Measurements from ENCODE around the gene HLCS.

GRCh38 chr21:36994501-36995158 is 28.2 kb upstream of the HLCS start:
- no peak for TF ChIP-seq CTCF (IDR thresholded peaks at IDR 0.05)
- TF ChIP-seq POLR2AphosphoS5 (IDR thresholded peaks at IDR 0.05), result no peak

Data from prostate gland (tissue), 2 donors.